22Rv1 (cell line): Measurements from ENCODE around the gene OR5A2.

ENCODE experiments used
- CTCF ChIP-seq: fragments of 450-650 bp; IDR thresholded peaks from 2 replicates; pipeline ENCODE4 v1.5.1; 2017; ENCODE audit warnings: mild to moderate bottlenecking
- ZFX ChIP-seq: fragments of 450-650 bp; IDR thresholded peaks from 2 replicates; pipeline ENCODE4 v1.6.1; 2017; ENCODE audit warnings: antibody characterized with exemption, borderline replicate concordance

- no peak for TF ChIP-seq ZFX
- no peak for TF ChIP-seq CTCF
Observed at GRCh38 chr11:59394186-59394585, 32.0 kb downstream of the OR5A2 start.
